ENCODE measurements around the gene NLGN1. TPM values are rescaled to one million over a fixed set of nuclear protein-coding genes. Genes with fewer than 3 reads are reported as not detected.
"Not testable (repeated sequence)": the region's sequence is repeated elsewhere in the genome, so short reads cannot be mapped to it uniquely, and the experiment has no call there.

The NLGN1 gene
- total RNA-seq, 4 donors from 2014 or later = 0.80 to 4.4 (median 1.8) TPM

GRCh38 chr3:174208161-174208560 is 810.6 kb downstream of the NLGN1 start:
- no peak for DNase-seq (ENCODE audit: low spot score in 2 of 2)
- intact Hi-C loops (cut with DNase I; ENCODE audit: low total_unique reads) = no loop called here
- H3K4me3 ChIP-seq (ENCODE audit: low read depth, poor library complexity, severe bottlenecking) = no peak overlapping the region
- TF ChIP-seq CTCF (IDR thresholded peaks at IDR 0.05) (no peak), POLR2A (IDR thresholded peaks at IDR 0.05) (no peak)
- 83 to 90% methylated on average over 2 of the region's 2 CpGs for WGBS, 2 donors

- H3K4me3 ChIP-seq (ENCODE audit: low read depth, poor library complexity, severe bottlenecking); intact Hi-C loops (cut with DNase I; ENCODE audit: low total_unique reads); DNase-seq (ENCODE audit: low spot score in 2 of 2): not testable (repeated sequence)
- 97 to 98% methylated on average over 11 to 12 of the region's 24 CpGs for WGBS, 2 donors
Measured at GRCh38 chr3:174211896-174212295, 814.4 kb downstream of the NLGN1 start.

GRCh38 chr3:174215456-174215855 is 817.9 kb downstream of the NLGN1 start:
- TF ChIP-seq CTCF (IDR thresholded peaks at IDR 0.05) (no peak), POLR2A (IDR thresholded peaks at IDR 0.05) (no peak)
- DNase-seq (ENCODE audit: low spot score in 2 of 2) = no peak
- no peak overlapping the region for H3K4me3 ChIP-seq (ENCODE audit: low read depth, poor library complexity, severe bottlenecking)
- 56 to 63% methylated on average over 5 of the region's 5 CpGs for WGBS, 2 donors
- intact Hi-C loops (cut with DNase I; ENCODE audit: low total_unique reads) = no loop called here

- no peak for TF ChIP-seq POLR2A (IDR thresholded peaks at IDR 0.05)
- TF ChIP-seq CTCF (IDR thresholded peaks at IDR 0.05) = no peak
- DNase-seq (ENCODE audit: low spot score in 2 of 2) = no peak
- 87 to 93% methylated on average over 2 of the region's 2 CpGs for WGBS, 2 donors
- intact Hi-C loops (cut with DNase I; ENCODE audit: low total_unique reads) = no loop called here
- no peak overlapping the region for H3K4me3 ChIP-seq (ENCODE audit: low read depth, poor library complexity, severe bottlenecking)
Measured at GRCh38 chr3:174216019-174216418, 818.5 kb downstream of the NLGN1 start.

- WGBS, 2 donors = 49 to 62% methylated on average over 3 of the region's 3 CpGs
- no peak overlapping the region for H3K4me3 ChIP-seq (ENCODE audit: low read depth, poor library complexity, severe bottlenecking)
- intact Hi-C loops (cut with DNase I; ENCODE audit: low total_unique reads) = no loop called here
- TF ChIP-seq POLR2A (IDR thresholded peaks at IDR 0.05) (no peak), CTCF (IDR thresholded peaks at IDR 0.05) (no peak)
- no peak for DNase-seq (ENCODE audit: low spot score in 2 of 2)
Measured at GRCh38 chr3:174216946-174217718, 819.6 kb downstream of the NLGN1 start.

GRCh38 chr3:174218016-174218415 is 820.5 kb downstream of the NLGN1 start:
- no peak for TF ChIP-seq POLR2A (IDR thresholded peaks at IDR 0.05)
- TF ChIP-seq CTCF (IDR thresholded peaks at IDR 0.05) = no peak
- WGBS, 2 donors = 95 to 97% methylated on average over 1 of the region's 1 CpG
- intact Hi-C loops (cut with DNase I; ENCODE audit: low total_unique reads) = no loop called here
- DNase-seq (ENCODE audit: low spot score in 2 of 2) = no peak
- H3K4me3 ChIP-seq (ENCODE audit: low read depth, poor library complexity, severe bottlenecking) = no peak overlapping the region

Measured in lower leg skin (tissue), 4 donors.